HepG2 (cell line): ENCODE data around the gene CHD9NB. TPM values are rescaled to one million over a fixed set of nuclear protein-coding genes. Genes with fewer than 3 reads are reported as not detected.
A peak's percentile ranks its signal among the peaks of the same experiment; 100 is the strongest.

Source experiments
- CHD4 ChIP-seq: fragments of 200-600 bp; sonication (generic); IDR thresholded peaks from 2 replicates; pipeline ENCODE4 v1.7.0; 2017; ENCODE audit warnings: mild to moderate bottlenecking, low read length, borderline replicate concordance
- FIP1L1 ChIP-seq: fragments of 200-400 bp; formaldehyde crosslinking; IDR thresholded peaks from 2 replicates; pipeline ENCODE4 v1.6.1; 2018; ENCODE audit warnings: low read depth, mild to moderate bottlenecking, low read length, moderate library complexity, borderline replicate concordance; ENCODE audit not compliant: insufficient read depth
- HNRNPK ChIP-seq: fragments of 200-400 bp; formaldehyde crosslinking; IDR thresholded peaks from 2 replicates; pipeline ENCODE4 v1.6.1; 2018; ENCODE audit warnings: low read length, low read depth, moderate library complexity, mild to moderate bottlenecking; ENCODE audit not compliant: poor library complexity, severe bottlenecking
- ISL2 ChIP-seq: sonication (generic); formaldehyde crosslinking; IDR thresholded peaks from 2 replicates; pipeline ENCODE4 v1.5.0; 2020; ENCODE audit warnings: missing genetic modification reagents
- KLF13 ChIP-seq: sonication (generic); formaldehyde crosslinking; IDR thresholded peaks from 2 replicates; pipeline ENCODE4 v1.4.0; 2020; ENCODE audit warnings: mild to moderate bottlenecking, missing genetic modification reagents
- NR2F6 ChIP-seq, 2 experiments: IDR thresholded peaks; 2 replicates each; pipeline ENCODE4 v1.6.1; 2016; ENCODE audit warnings: antibody characterized with exemption in 1 of 2, mild to moderate bottlenecking in 1 of 2
- PHF21A ChIP-seq: sonication (generic); formaldehyde crosslinking; IDR thresholded peaks from 2 replicates; pipeline ENCODE4 v1.5.0; 2020; ENCODE audit warnings: mild to moderate bottlenecking, missing genetic modification reagents
- POLR2AphosphoS5 ChIP-seq: IDR thresholded peaks from 2 replicates; pipeline ENCODE4 v1.6.1; 2012; ENCODE audit warnings: low read depth, low read length
- SETDB1 ChIP-seq: sonication (generic); formaldehyde crosslinking; IDR thresholded peaks from 2 replicates; pipeline ENCODE4 v1.5.1; 2020; ENCODE audit warnings: missing genetic modification reagents, mild to moderate bottlenecking, borderline replicate concordance
- TBX2 ChIP-seq: sonication (generic); formaldehyde crosslinking; IDR thresholded peaks from 2 replicates; pipeline ENCODE4 v1.5.0; 2020; ENCODE audit warnings: missing genetic modification reagents, mild to moderate bottlenecking, borderline replicate concordance
- TP53 ChIP-seq: sonication (generic); formaldehyde crosslinking; conservative IDR thresholded peaks from 2 replicates; pipeline ENCODE4 v1.4.0; 2020; ENCODE audit warnings: missing genetic modification reagents
- XRCC5 ChIP-seq: fragments of 200-400 bp; formaldehyde crosslinking; optimal IDR thresholded peaks from 2 replicates; pipeline ENCODE3; 2017; ENCODE audit warnings: mild to moderate bottlenecking, low read length
- ZFP36L1 ChIP-seq: sonication (generic); formaldehyde crosslinking; IDR thresholded peaks from 2 replicates; pipeline ENCODE4 v1.8.0; 2022; ENCODE audit warnings: mild to moderate bottlenecking, missing genetic modification reagents, moderate library complexity
- ZNF550 ChIP-seq: sonication (generic); formaldehyde crosslinking; IDR thresholded peaks from 2 replicates; pipeline ENCODE4 v1.4.0; 2020; ENCODE audit warnings: mild to moderate bottlenecking, missing genetic modification reagents, borderline replicate concordance
- ZNF557 ChIP-seq: sonication (generic); formaldehyde crosslinking; IDR thresholded peaks from 2 replicates; pipeline ENCODE4 v1.4.0; 2020; ENCODE audit warnings: missing genetic modification reagents
- ZNF614 ChIP-seq: IDR thresholded peaks from 2 replicates; pipeline ENCODE4 v1.6.1; 2018; ENCODE audit warnings: missing biosample characterization, missing genetic modification reagents, inconsistent platforms, borderline replicate concordance
- ZSCAN21 ChIP-seq: sonication (generic); formaldehyde crosslinking; IDR thresholded peaks from 2 replicates; pipeline ENCODE4 v1.8.0; 2022; ENCODE audit warnings: mild to moderate bottlenecking, missing genetic modification reagents, moderate library complexity, borderline replicate concordance
- ZZZ3 ChIP-seq: sonication (generic); formaldehyde crosslinking; IDR thresholded peaks from 2 replicates; pipeline ENCODE4 v1.4.0; 2020; ENCODE audit warnings: missing genetic modification reagents, mild to moderate bottlenecking, borderline replicate concordance
- polyA plus RNA-seq, 8 experiments: library from polyadenylated mRNA; depleted of rRNA in 3 of 8; stranded (reverse) in 7 of 8; unstranded in 1 of 8; fragments of >200 nt; fragmentation: Illumina TruSeq in 4 of 8; extraction: Trizol in 4 of 8; gene quantifications; 2 replicates each; pipeline versions ENCODE4 v1.2.1 to v1.2.3, GENCODE V29; 2011 to 2016; ENCODE audit warnings: low read depth in 4 of 8, missing spikeins in 1 of 8, mixed read lengths in 1 of 8; ENCODE audit not compliant: insufficient read depth in 1 of 8
- total RNA-seq, 5 experiments: library from RNA; depleted of rRNA; stranded (reverse); fragments of >200 nt; fragmentation: Illumina TruSeq; extraction: Trizol; gene quantifications; 2 replicates each; pipeline ENCODE4 v1.2.3, GENCODE V29; 2016; ENCODE audit warnings: low read depth in 1 of 5
- TF ChIP-seq, protein P1 (sequence below): IDR thresholded peaks from 2 replicates; pipeline ENCODE4 v1.6.1; 2012; ENCODE audit warnings: inconsistent platforms
- TF ChIP-seq, protein P2 (sequence below): sonication (generic); formaldehyde crosslinking; IDR thresholded peaks from 2 replicates; pipeline ENCODE4 v1.9.0; 2021; ENCODE audit warnings: missing genetic modification reagents, borderline replicate concordance
- TF ChIP-seq, protein P3 (sequence below), 2 experiments: sonication (generic) in 1 of 2; formaldehyde crosslinking in 1 of 2; IDR thresholded peaks; 2 replicates each; pipeline versions ENCODE4 v1.4.0 to v1.6.1; 2016 to 2020; ENCODE audit warnings: borderline replicate concordance in 1 of 2, low read depth in 1 of 2, mild to moderate bottlenecking in 1 of 2, missing genetic modification reagents in 1 of 2
- TF ChIP-seq, protein P4 (sequence below): IDR thresholded peaks from 2 replicates; pipeline ENCODE4 v1.6.1; 2016

The CHD9NB gene
- total and polyA plus RNA-seq, 2 of the 13 experiments (the other 11 are each of a cell fraction or from before 2014, with no cell fraction given) = 0.17 to 0.18 TPM

DNA sequence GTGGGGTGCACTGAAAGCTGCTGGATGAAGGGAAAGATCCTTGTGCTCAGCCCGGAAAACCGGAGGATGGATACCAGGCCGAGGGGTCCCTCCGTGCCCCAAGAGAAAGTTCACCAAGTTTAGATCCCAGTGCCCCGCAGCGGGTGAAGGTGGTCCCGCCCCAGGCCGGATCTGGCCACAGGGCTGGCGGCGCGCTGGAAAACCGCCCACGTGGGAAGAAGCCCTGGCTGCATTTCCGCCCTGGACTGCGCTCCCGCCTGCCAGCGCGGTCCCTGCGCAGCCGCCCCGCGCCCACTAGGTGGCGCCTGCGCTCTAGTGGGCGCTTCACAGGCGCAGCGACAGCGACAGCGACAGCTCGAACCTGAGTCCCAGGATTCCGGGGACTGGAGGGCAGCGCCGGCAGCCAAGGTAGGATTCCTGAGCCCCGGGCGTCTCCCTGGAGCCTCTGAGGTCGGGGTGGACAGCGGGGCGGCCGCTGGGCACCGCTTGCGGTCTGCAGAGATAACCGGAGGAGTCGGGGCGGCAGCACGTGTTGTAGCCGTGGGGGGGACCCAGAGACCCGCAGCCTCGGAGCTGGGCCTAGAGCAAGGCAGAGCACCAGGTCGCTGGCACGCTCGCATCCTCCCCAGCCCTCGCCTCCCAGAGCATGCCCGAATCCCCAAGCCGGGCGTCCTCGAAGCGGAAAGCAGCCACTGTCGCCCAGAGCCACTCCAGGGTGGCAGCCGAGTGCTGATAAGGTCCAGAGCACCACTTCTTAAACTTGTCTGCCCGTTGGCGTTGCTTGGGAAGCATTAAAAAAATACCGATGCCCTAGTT lies 2.2 kb upstream of the CHD9NB start, which contains the start of gene CHD9 (continued):
- TF ChIP-seq, protein P1, sequence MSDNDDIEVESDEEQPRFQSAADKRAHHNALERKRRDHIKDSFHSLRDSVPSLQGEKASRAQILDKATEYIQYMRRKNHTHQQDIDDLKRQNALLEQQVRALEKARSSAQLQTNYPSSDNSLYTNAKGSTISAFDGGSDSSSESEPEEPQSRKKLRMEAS = peak; percentile 98
- TF ChIP-seq PHF21A (CRISPR knock-in tag) (peak; percentile 93), KLF13 (CRISPR knock-in tag) (peak; percentile 66; the same call in 1 of the 2 replicates), POLR2AphosphoS5 (peak; percentile 59), ZZZ3 (CRISPR knock-in tag) (0 out of 2 replicates have a peak, but pooled peaks have one; percentile 23), ISL2 (CRISPR knock-in tag) (peak; percentile 74), ZFP36L1 (CRISPR knock-in tag) (peak; percentile 95), FIP1L1 (no peak; the same call in 1 of the 2 replicates), ZSCAN21 (CRISPR knock-in tag) (peak; percentile 93), NR2F6 (IDR thresholded peaks at IDR 0.05) (no peak; the same call in 1 of the 2 replicates), NR2F6 (CRISPR knock-in tag; IDR thresholded peaks at IDR 0.05) (peak; percentile 81), TP53 (peak; percentile 85), TBX2 (CRISPR knock-in tag) (peak; percentile 91; the same call in 1 of the 2 replicates), XRCC5 (peak; percentile 96), ZNF614 (CRISPR knock-in tag) (peak; percentile 94; the same call in 1 of the 2 replicates), CHD4 (no peak; the same call in 1 of the 2 replicates), ZNF550 (CRISPR knock-in tag) (peak; percentile 38; the same call in 1 of the 2 replicates), HNRNPK (peak; percentile 50), ZNF557 (CRISPR knock-in tag) (peak; percentile 39; the same call in 1 of the 2 replicates), SETDB1 (CRISPR knock-in tag) (0 out of 2 replicates have a peak, but pooled peaks have one; percentile 67)
- TF ChIP-seq, protein P2, sequence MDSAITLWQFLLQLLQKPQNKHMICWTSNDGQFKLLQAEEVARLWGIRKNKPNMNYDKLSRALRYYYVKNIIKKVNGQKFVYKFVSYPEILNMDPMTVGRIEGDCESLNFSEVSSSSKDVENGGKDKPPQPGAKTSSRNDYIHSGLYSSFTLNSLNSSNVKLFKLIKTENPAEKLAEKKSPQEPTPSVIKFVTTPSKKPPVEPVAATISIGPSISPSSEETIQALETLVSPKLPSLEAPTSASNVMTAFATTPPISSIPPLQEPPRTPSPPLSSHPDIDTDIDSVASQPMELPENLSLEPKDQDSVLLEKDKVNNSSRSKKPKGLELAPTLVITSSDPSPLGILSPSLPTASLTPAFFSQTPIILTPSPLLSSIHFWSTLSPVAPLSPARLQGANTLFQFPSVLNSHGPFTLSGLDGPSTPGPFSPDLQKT (CRISPR knock-in tag) = no peak
- TF ChIP-seq, protein P3, sequence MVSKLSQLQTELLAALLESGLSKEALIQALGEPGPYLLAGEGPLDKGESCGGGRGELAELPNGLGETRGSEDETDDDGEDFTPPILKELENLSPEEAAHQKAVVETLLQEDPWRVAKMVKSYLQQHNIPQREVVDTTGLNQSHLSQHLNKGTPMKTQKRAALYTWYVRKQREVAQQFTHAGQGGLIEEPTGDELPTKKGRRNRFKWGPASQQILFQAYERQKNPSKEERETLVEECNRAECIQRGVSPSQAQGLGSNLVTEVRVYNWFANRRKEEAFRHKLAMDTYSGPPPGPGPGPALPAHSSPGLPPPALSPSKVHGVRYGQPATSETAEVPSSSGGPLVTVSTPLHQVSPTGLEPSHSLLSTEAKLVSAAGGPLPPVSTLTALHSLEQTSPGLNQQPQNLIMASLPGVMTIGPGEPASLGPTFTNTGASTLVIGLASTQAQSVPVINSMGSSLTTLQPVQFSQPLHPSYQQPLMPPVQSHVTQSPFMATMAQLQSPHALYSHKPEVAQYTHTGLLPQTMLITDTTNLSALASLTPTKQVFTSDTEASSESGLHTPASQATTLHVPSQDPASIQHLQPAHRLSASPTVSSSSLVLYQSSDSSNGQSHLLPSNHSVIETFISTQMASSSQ (IDR thresholded peaks at IDR 0.05; ENCODE audit: low read depth) = no peak
- TF ChIP-seq, protein P3 (CRISPR knock-in tag; IDR thresholded peaks at IDR 0.05; ENCODE audit: borderline replicate concordance) = peak; percentile 75; the same call in 1 of the 2 replicates
- TF ChIP-seq, protein P4, sequence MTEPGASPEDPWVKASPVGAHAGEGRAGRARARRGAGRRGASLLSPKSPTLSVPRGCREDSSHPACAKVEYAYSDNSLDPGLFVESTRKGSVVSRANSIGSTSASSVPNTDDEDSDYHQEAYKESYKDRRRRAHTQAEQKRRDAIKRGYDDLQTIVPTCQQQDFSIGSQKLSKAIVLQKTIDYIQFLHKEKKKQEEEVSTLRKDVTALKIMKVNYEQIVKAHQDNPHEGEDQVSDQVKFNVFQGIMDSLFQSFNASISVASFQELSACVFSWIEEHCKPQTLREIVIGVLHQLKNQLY = peak; percentile 68; the same call in 1 of the 2 replicates
